HepG2 (cell line): Measurements from ENCODE around the gene APOC1. TPM values are rescaled to one million over a fixed set of nuclear protein-coding genes. Genes with fewer than 3 reads are reported as not detected.

Source experiments
- CCDC6 ChIP-seq: sonication (generic); formaldehyde crosslinking; IDR thresholded peaks from 2 replicates; pipeline ENCODE4 v1.8.1; 2022; ENCODE audit warnings: mild to moderate bottlenecking, missing genetic modification reagents, moderate library complexity
- CREB1 ChIP-seq, 2 experiments: fragments of 450-650 bp in 1 of 2; IDR thresholded peaks; 2 replicates each; pipeline ENCODE4 v1.6.1; 2016 to 2017; ENCODE audit warnings: control low read depth in 1 of 2, mild to moderate bottlenecking in 1 of 2, missing compliant biosample characterization in 1 of 2, missing genetic modification characterization in 1 of 2
- FOXK1 ChIP-seq: sonication (generic); formaldehyde crosslinking; IDR thresholded peaks from 2 replicates; pipeline ENCODE4 v1.4.0; 2020; ENCODE audit warnings: low read depth, missing genetic modification reagents, borderline replicate concordance
- RORA ChIP-seq: sonication (generic); formaldehyde crosslinking; IDR thresholded peaks from 2 replicates; pipeline ENCODE4 v1.5.0; 2020; ENCODE audit warnings: mild to moderate bottlenecking, missing genetic modification reagents, moderate library complexity
- SP140L ChIP-seq: sonication (generic); formaldehyde crosslinking; IDR thresholded peaks from 2 replicates; pipeline ENCODE4 v1.4.0; 2020; ENCODE audit warnings: missing genetic modification reagents, borderline replicate concordance
- STAG1 ChIP-seq: sonication (generic); formaldehyde crosslinking; IDR thresholded peaks from 2 replicates; pipeline ENCODE4 v1.4.0; 2020; ENCODE audit warnings: missing genetic modification reagents
- ZNF510 ChIP-seq: sonication (generic); formaldehyde crosslinking; IDR thresholded peaks from 2 replicates; pipeline ENCODE4 v1.4.0; 2020; ENCODE audit warnings: low read depth, mild to moderate bottlenecking, missing genetic modification reagents
- ZNF563 ChIP-seq: sonication (generic); formaldehyde crosslinking; IDR thresholded peaks from 2 replicates; pipeline ENCODE4 v1.8.0; 2022; ENCODE audit warnings: mild to moderate bottlenecking, moderate library complexity, missing genetic modification reagents
- ZNF605 ChIP-seq: sonication (generic); formaldehyde crosslinking; IDR thresholded peaks from 2 replicates; pipeline ENCODE4 v1.8.0; 2022; ENCODE audit warnings: mild to moderate bottlenecking, missing genetic modification reagents
- ZNF766 ChIP-seq: sonication (generic); formaldehyde crosslinking; IDR thresholded peaks from 2 replicates; pipeline ENCODE4 v1.5.0; 2020; ENCODE audit warnings: missing genetic modification reagents, borderline replicate concordance
- polyA plus RNA-seq, 8 experiments: library from polyadenylated mRNA; depleted of rRNA in 3 of 8; stranded (reverse) in 7 of 8; unstranded in 1 of 8; fragments of >200 nt; fragmentation: Illumina TruSeq in 4 of 8; extraction: Trizol in 4 of 8; gene quantifications; 2 replicates each; pipeline versions ENCODE4 v1.2.1 to v1.2.3, GENCODE V29; 2011 to 2016; ENCODE audit warnings: low read depth in 4 of 8, missing spikeins in 1 of 8, mixed read lengths in 1 of 8; ENCODE audit not compliant: insufficient read depth in 1 of 8
- total RNA-seq, 5 experiments: library from RNA; depleted of rRNA; stranded (reverse); fragments of >200 nt; fragmentation: Illumina TruSeq; extraction: Trizol; gene quantifications; 2 replicates each; pipeline ENCODE4 v1.2.3, GENCODE V29; 2016; ENCODE audit warnings: low read depth in 1 of 5
- TF ChIP-seq, protein P1 (sequence below): sonication (generic); formaldehyde crosslinking; IDR thresholded peaks from 2 replicates; pipeline ENCODE4 v1.4.0; 2020; ENCODE audit warnings: missing genetic modification reagents
- TF ChIP-seq, protein P2 (sequence below): sonication (generic); formaldehyde crosslinking; IDR thresholded peaks from 2 replicates; pipeline ENCODE4 v1.8.1; 2022; ENCODE audit warnings: mild to moderate bottlenecking, missing genetic modification reagents
- TF ChIP-seq, protein P3 (sequence below), 2 experiments: fragments of 450-650 bp in 1 of 2; sonication (generic) in 1 of 2; formaldehyde crosslinking in 1 of 2; IDR thresholded peaks; 2 replicates each; pipeline versions ENCODE4 v1.6.1 to v1.8.0; 2016 to 2022; ENCODE audit warnings: antibody characterized with exemption in 1 of 2, mild to moderate bottlenecking in 1 of 2, missing genetic modification reagents in 1 of 2
- TF ChIP-seq, protein P4 (sequence below): sonication (generic); formaldehyde crosslinking; IDR thresholded peaks from 2 replicates; pipeline ENCODE4 v1.4.0; 2020; ENCODE audit warnings: missing genetic modification reagents, borderline replicate concordance

APOC1 gene
- total and polyA plus RNA-seq, 2 of the 13 experiments (the other 11 are each of a cell fraction or from before 2014, with no cell fraction given), result 600 to 1,235 TPM

DNA sequence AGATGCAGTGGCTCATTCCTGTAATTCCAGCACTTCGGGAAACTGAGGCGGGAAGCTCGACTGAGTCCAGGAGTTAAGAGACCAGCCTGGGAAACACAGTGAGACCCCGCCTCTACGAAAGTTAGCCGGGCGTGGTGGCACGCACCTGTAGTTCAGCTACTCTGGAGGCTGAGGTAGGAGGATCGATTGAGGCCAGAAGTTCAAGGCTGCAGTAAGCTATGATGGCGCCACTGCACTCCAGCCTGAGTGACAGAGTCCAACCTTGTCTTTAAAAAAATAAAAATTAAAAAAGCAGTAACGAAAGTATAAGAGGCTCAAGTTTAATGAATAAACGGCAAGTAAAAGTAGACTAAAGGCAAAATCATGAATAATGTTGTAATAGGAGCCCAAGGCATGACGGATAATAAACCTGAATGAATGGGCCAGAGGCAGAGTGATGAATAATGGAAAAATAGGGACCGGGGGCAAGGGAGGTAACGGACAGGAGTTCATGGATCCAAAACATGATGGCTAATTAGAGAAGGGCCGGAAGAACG, 24.5 kb upstream of the APOC1 start (continued):
- no peak for TF ChIP-seq CREB1 (IDR thresholded peaks at IDR 0.05)
- no peak for TF ChIP-seq CREB1 (CRISPR knock-in tag; IDR thresholded peaks at IDR 0.05)
- TF ChIP-seq, protein P1, sequence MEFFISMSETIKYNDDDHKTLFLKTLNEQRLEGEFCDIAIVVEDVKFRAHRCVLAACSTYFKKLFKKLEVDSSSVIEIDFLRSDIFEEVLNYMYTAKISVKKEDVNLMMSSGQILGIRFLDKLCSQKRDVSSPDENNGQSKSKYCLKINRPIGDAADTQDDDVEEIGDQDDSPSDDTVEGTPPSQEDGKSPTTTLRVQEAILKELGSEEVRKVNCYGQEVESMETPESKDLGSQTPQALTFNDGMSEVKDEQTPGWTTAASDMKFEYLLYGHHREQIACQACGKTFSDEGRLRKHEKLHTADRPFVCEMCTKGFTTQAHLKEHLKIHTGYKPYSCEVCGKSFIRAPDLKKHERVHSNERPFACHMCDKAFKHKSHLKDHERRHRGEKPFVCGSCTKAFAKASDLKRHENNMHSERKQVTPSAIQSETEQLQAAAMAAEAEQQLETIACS (CRISPR knock-in tag), result no peak
- TF ChIP-seq STAG1 (CRISPR knock-in tag), result no peak
- TF ChIP-seq, protein P2, sequence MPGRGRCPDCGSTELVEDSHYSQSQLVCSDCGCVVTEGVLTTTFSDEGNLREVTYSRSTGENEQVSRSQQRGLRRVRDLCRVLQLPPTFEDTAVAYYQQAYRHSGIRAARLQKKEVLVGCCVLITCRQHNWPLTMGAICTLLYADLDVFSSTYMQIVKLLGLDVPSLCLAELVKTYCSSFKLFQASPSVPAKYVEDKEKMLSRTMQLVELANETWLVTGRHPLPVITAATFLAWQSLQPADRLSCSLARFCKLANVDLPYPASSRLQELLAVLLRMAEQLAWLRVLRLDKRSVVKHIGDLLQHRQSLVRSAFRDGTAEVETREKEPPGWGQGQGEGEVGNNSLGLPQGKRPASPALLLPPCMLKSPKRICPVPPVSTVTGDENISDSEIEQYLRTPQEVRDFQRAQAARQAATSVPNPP (CRISPR knock-in tag), result no peak; the same call in 1 of the 2 replicates
- TF ChIP-seq ZNF563 (CRISPR knock-in tag), result 0 out of 2 replicates have a peak, but pooled peaks have one; percentile 50
- TF ChIP-seq, protein P3, sequence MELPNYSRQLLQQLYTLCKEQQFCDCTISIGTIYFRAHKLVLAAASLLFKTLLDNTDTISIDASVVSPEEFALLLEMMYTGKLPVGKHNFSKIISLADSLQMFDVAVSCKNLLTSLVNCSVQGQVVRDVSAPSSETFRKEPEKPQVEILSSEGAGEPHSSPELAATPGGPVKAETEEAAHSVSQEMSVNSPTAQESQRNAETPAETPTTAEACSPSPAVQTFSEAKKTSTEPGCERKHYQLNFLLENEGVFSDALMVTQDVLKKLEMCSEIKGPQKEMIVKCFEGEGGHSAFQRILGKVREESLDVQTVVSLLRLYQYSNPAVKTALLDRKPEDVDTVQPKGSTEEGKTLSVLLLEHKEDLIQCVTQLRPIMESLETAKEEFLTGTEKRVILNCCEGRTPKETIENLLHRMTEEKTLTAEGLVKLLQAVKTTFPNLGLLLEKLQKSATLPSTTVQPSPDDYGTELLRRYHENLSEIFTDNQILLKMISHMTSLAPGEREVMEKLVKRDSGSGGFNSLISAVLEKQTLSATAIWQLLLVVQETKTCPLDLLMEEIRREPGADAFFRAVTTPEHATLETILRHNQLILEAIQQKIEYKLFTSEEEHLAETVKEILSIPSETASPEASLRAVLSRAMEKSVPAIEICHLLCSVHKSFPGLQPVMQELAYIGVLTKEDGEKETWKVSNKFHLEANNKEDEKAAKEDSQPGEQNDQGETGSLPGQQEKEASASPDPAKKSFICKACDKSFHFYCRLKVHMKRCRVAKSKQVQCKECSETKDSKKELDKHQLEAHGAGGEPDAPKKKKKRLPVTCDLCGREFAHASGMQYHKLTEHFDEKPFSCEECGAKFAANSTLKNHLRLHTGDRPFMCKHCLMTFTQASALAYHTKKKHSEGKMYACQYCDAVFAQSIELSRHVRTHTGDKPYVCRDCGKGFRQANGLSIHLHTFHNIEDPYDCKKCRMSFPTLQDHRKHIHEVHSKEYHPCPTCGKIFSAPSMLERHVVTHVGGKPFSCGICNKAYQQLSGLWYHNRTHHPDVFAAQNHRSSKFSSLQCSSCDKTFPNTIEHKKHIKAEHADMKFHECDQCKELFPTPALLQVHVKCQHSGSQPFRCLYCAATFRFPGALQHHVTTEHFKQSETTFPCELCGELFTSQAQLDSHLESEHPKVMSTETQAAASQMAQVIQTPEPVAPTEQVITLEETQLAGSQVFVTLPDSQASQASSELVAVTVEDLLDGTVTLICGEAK (IDR thresholded peaks at IDR 0.05), result no peak
- TF ChIP-seq, protein P3 (CRISPR knock-in tag; IDR thresholded peaks at IDR 0.05), result no peak
- TF ChIP-seq, protein P4, sequence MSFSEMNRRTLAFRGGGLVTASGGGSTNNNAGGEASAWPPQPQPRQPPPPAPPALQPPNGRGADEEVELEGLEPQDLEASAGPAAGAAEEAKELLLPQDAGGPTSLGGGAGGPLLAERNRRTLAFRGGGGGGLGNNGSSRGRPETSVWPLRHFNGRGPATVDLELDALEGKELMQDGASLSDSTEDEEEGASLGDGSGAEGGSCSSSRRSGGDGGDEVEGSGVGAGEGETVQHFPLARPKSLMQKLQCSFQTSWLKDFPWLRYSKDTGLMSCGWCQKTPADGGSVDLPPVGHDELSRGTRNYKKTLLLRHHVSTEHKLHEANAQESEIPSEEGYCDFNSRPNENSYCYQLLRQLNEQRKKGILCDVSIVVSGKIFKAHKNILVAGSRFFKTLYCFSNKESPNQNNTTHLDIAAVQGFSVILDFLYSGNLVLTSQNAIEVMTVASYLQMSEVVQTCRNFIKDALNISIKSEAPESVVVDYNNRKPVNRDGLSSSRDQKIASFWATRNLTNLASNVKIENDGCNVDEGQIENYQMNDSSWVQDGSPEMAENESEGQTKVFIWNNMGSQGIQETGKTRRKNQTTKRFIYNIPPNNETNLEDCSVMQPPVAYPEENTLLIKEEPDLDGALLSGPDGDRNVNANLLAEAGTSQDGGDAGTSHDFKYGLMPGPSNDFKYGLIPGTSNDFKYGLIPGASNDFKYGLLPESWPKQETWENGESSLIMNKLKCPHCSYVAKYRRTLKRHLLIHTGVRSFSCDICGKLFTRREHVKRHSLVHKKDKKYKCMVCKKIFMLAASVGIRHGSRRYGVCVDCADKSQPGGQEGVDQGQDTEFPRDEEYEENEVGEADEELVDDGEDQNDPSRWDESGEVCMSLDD (CRISPR knock-in tag), result no peak
- no peak for TF ChIP-seq ZNF510
- TF ChIP-seq CCDC6 (CRISPR knock-in tag), result 0 out of 2 replicates have a peak, but pooled peaks have one; percentile 51
- TF ChIP-seq FOXK1, result no peak
- no peak for TF ChIP-seq ZNF605 (CRISPR knock-in tag)
- 0 out of 2 replicates have a peak, but pooled peaks have one; percentile 28 for TF ChIP-seq SP140L
- TF ChIP-seq RORA (CRISPR knock-in tag), result no peak
- TF ChIP-seq ZNF766 (CRISPR knock-in tag), result no peak
